HepG2 (cell line): ENCODE measurements around the gene ACP2. TPM values are rescaled to one million over a fixed set of nuclear protein-coding genes. Genes with fewer than 3 reads are reported as not detected.

Experiments used
- ARHGAP35 ChIP-seq: sonication (generic); formaldehyde crosslinking; IDR thresholded peaks from 2 replicates; pipeline ENCODE4 v1.9.0; 2022; ENCODE audit warnings: mild to moderate bottlenecking, inconsistent platforms, moderate library complexity, missing genetic modification reagents, borderline replicate concordance
- MATR3 ChIP-seq: sonication (generic); formaldehyde crosslinking; IDR thresholded peaks from 2 replicates; pipeline ENCODE4 v1.4.0; 2020; ENCODE audit warnings: missing genetic modification reagents
- NFAT5 ChIP-seq: sonication (generic); formaldehyde crosslinking; IDR thresholded peaks from 2 replicates; pipeline ENCODE4 v1.4.0; 2020; ENCODE audit warnings: missing genetic modification reagents
- PHF5A ChIP-seq: IDR thresholded peaks from one replicate; pipeline ENCODE4 v1.6.1; 2018; ENCODE audit warnings: low read depth, missing genetic modification reagents; ENCODE audit not compliant: unreplicated experiment
- RBM22 ChIP-seq: fragments of 200-400 bp; formaldehyde crosslinking; optimal IDR thresholded peaks from 2 replicates; pipeline ENCODE3; 2017; ENCODE audit warnings: mild to moderate bottlenecking, low read length, moderate library complexity
- SMARCE1 ChIP-seq: fragments of 450-650 bp; IDR thresholded peaks from 2 replicates; pipeline ENCODE4 v1.6.1; 2017; ENCODE audit warnings: borderline replicate concordance
- SP140L ChIP-seq: sonication (generic); formaldehyde crosslinking; IDR thresholded peaks from 2 replicates; pipeline ENCODE4 v1.4.0; 2020; ENCODE audit warnings: missing genetic modification reagents, borderline replicate concordance
- ZBTB44 ChIP-seq: sonication (generic); formaldehyde crosslinking; IDR thresholded peaks from 2 replicates; pipeline ENCODE4 v1.4.0; 2020; ENCODE audit warnings: missing genetic modification reagents
- ZBTB8A ChIP-seq: sonication (generic); formaldehyde crosslinking; IDR thresholded peaks from 2 replicates; pipeline ENCODE4 v1.4.0; 2020; ENCODE audit warnings: mild to moderate bottlenecking, low read depth, missing genetic modification reagents, borderline replicate concordance
- ZNF124 ChIP-seq: sonication (generic); formaldehyde crosslinking; IDR thresholded peaks from 2 replicates; pipeline ENCODE4 v1.4.0; 2020; ENCODE audit warnings: missing genetic modification reagents
- ZNF263 ChIP-seq: sonication (generic); formaldehyde crosslinking; IDR thresholded peaks from 2 replicates; pipeline ENCODE4 v1.4.0; 2020; ENCODE audit warnings: missing genetic modification reagents
- ZNF34 ChIP-seq: sonication (generic); formaldehyde crosslinking; IDR thresholded peaks from 2 replicates; pipeline ENCODE4 v1.4.0; 2020; ENCODE audit warnings: mild to moderate bottlenecking, missing genetic modification reagents, borderline replicate concordance
- ZNF430 ChIP-seq: sonication (generic); formaldehyde crosslinking; IDR thresholded peaks from 2 replicates; pipeline ENCODE4 v1.9.0; 2021; ENCODE audit warnings: mild to moderate bottlenecking, missing genetic modification reagents
- ZNF512B ChIP-seq: sonication (generic); formaldehyde crosslinking; IDR thresholded peaks from 2 replicates; pipeline ENCODE4 v1.5.1; 2020; ENCODE audit warnings: missing genetic modification reagents, mild to moderate bottlenecking, borderline replicate concordance
- ZNF562 ChIP-seq: sonication (generic); formaldehyde crosslinking; IDR thresholded peaks from 2 replicates; pipeline ENCODE4 v1.8.0; 2022; ENCODE audit warnings: missing genetic modification reagents, borderline replicate concordance
- ZNF598 ChIP-seq: sonication (generic); formaldehyde crosslinking; IDR thresholded peaks from 2 replicates; pipeline ENCODE4 v1.5.1; 2020; ENCODE audit warnings: mild to moderate bottlenecking, missing genetic modification reagents, borderline replicate concordance
- ZNF709 ChIP-seq: sonication (generic); formaldehyde crosslinking; IDR thresholded peaks from 2 replicates; pipeline ENCODE4 v1.5.0; 2020; ENCODE audit warnings: mild to moderate bottlenecking, missing genetic modification reagents
- polyA plus RNA-seq, 8 experiments: library from polyadenylated mRNA; depleted of rRNA in 3 of 8; stranded (reverse) in 7 of 8; unstranded in 1 of 8; fragments of >200 nt; fragmentation: Illumina TruSeq in 4 of 8; extraction: Trizol in 4 of 8; gene quantifications; 2 replicates each; pipeline versions ENCODE4 v1.2.1 to v1.2.3, GENCODE V29; 2011 to 2016; ENCODE audit warnings: low read depth in 4 of 8, missing spikeins in 1 of 8, mixed read lengths in 1 of 8; ENCODE audit not compliant: insufficient read depth in 1 of 8
- total RNA-seq, 5 experiments: library from RNA; depleted of rRNA; stranded (reverse); fragments of >200 nt; fragmentation: Illumina TruSeq; extraction: Trizol; gene quantifications; 2 replicates each; pipeline ENCODE4 v1.2.3, GENCODE V29; 2016; ENCODE audit warnings: low read depth in 1 of 5

ACP2 gene
- total and polyA plus RNA-seq, 2 of the 13 experiments (the other 11 are each of a cell fraction or from before 2014, with no cell fraction given): 17.7 to 20.2 TPM

GRCh38 chr11:47269002-47269828, 20.6 kb upstream of the ACP2 start (continued):
- no peak for TF ChIP-seq ZNF512B (CRISPR knock-in tag)
- no peak for TF ChIP-seq ZNF34
- TF ChIP-seq NFAT5 (CRISPR knock-in tag): no peak; the same call in 1 of the 2 replicates
- TF ChIP-seq ZNF263 (CRISPR knock-in tag): no peak
- no peak for TF ChIP-seq ZNF562
- TF ChIP-seq ZNF430 (CRISPR knock-in tag): peak; percentile 84
- TF ChIP-seq ZBTB44 (CRISPR knock-in tag): no peak
- TF ChIP-seq PHF5A (CRISPR knock-in tag): peak; percentile 54
- TF ChIP-seq MATR3: no peak
- no peak for TF ChIP-seq ZNF709 (CRISPR knock-in tag)
- no peak for TF ChIP-seq RBM22
- no peak for TF ChIP-seq SMARCE1
- TF ChIP-seq ZNF124 (CRISPR knock-in tag): peak; percentile 16; the same call in 1 of the 2 replicates
- TF ChIP-seq ARHGAP35 (CRISPR knock-in tag): no peak
- no peak for TF ChIP-seq ZBTB8A (CRISPR knock-in tag)
- TF ChIP-seq ZNF598 (CRISPR knock-in tag): no peak
- no peak for TF ChIP-seq SP140L (CRISPR knock-in tag)
